Activated CD4-positive, alpha-beta memory T cell treated with anti-CD3 and anti-CD28 coated beads, Interleukin-2, amount 10 ng/mL, durations not matched to agents 7 days and 5 days (primary cell): ENCODE measurements around the gene NDUFA7. TPM values are rescaled to one million over a fixed set of nuclear protein-coding genes. Genes with fewer than 3 reads are reported as not detected.

Experiments used
- CTCF ChIA-PET: fragments of 350-600 bp; sonication (Branson Sonifier 250); formaldehyde crosslinking; loops from one replicate; lab custom pipeline; 2021; ENCODE audit warnings: antibody characterized with exemption, inconsistent platforms; lab: Charles Lee
- POLR2A ChIA-PET: fragments of 350-600 bp; sonication (Branson Sonifier 250); formaldehyde crosslinking; loops from one replicate; lab custom pipeline; 2021; ENCODE audit warnings: antibody characterized with exemption; lab: Charles Lee
- DNase-seq: peaks from one replicate; pipeline ENCODE4 v3.0.0-alpha.2; 2020
- H3K27ac Mint-ChIP-seq: one replicate; pipeline ENCODE4 v1.8.0; 2021; ENCODE audit warnings: mild to moderate bottlenecking, mixed read lengths
- H3K27me3 Mint-ChIP-seq: one replicate; pipeline ENCODE4 v1.8.0; 2021; ENCODE audit warnings: mixed read lengths
- H3K36me3 Mint-ChIP-seq: one replicate; pipeline ENCODE4 v1.8.0; 2021; ENCODE audit warnings: low read depth, mixed read lengths
- H3K4me1 Mint-ChIP-seq: one replicate; pipeline ENCODE4 v1.8.0; 2021; ENCODE audit warnings: mixed read lengths
- H3K4me3 Mint-ChIP-seq: one replicate; pipeline ENCODE4 v1.8.0; 2021; ENCODE audit warnings: mild to moderate bottlenecking, mixed read lengths
- H3K9me3 Mint-ChIP-seq: one replicate; pipeline ENCODE4 v1.8.0; 2021; ENCODE audit warnings: mixed read lengths
- total RNA-seq, 2 experiments: library from RNA; stranded (reverse); gene quantifications; one replicate each; pipeline ENCODE4 v1.2.3, GENCODE V29; 2021

The NDUFA7 gene
- total RNA-seq = 10 to 100 TPM; 67.1 to 67.3 TPM

- Mint-ChIP-seq H3K4me3 (peak within 1 kb of the TSS; percentile 92), H3K27ac (peak within 1 kb of the TSS; percentile 96), H3K36me3 (peaks cover 28% of the 10 kb centered on the region), H3K27me3 (no peaks in the 10 kb centered on the region), H3K4me1 (peaks cover 38% of the 10 kb centered on the region), H3K9me3 (no peaks in the 10 kb centered on the region)
- ChIA-PET POLR2A (interaction anchor here (0.5 to 5.5 kb wide), 23 partner anchors 8 to 369 kb away, joined by 3 to 51 read pairs (median 4); partner anchors contain the start of genes CD320, HNRNPM, KANK3 and RAB11B), CTCF (interaction anchor here (0.6 to 2.1 kb wide), 6 partner anchors 13 to 753 kb away, joined by 3 to 6 read pairs (median 3); partner anchors contain the start of gene MARCHF2)
- DNase-seq = peak; percentile 98
These were observed at the start of gene NDUFA7, which contains the start of gene RPS28 for GRCh38 chr19:8321067-8321985. NDUFA7 (minus strand) TSS chr19:8321375; CDS start chr19:8321358, 17 bp downstream. RPS28 (plus strand) TSS chr19:8321496; CDS start chr19:8321531, 35 bp downstream.

GRCh38 chr19:8370176-8371010 is 49.2 kb upstream of the NDUFA7 start:
- CTCF ChIA-PET = interaction anchor here (0.6 to 1.2 kb wide), 2 partner anchors 16 to 17 kb away, joined by 3 to 4 read pairs; no protein-coding TSS in a partner anchor
- DNase-seq = no peak
- Mint-ChIP-seq H3K27ac (no peak overlapping the region), H3K9me3 (no peaks in the 10 kb centered on the region), H3K27me3 (peaks cover 23% of the 10 kb centered on the region), H3K36me3 (no peaks in the 10 kb centered on the region), H3K4me1 (no peaks in the 10 kb centered on the region), H3K4me3 (no peak overlapping the region)
- POLR2A ChIA-PET = interaction anchor here (0.6 kb wide), 1 partner anchor 59 kb away, joined by 3 read pairs; no protein-coding TSS in a partner anchor

GRCh38 chr19:8367327-8368001 is 46.3 kb upstream of the NDUFA7 start:
- ChIA-PET CTCF (interaction anchor here (0.9 kb wide), 1 partner anchor 13 kb away, joined by 3 read pairs; no protein-coding TSS in a partner anchor), POLR2A (no interaction called here)
- DNase-seq = no peak
- Mint-ChIP-seq H3K36me3 (no peaks in the 10 kb centered on the region), H3K27ac (no peak overlapping the region), H3K4me1 (peaks cover 10% of the 10 kb centered on the region), H3K4me3 (no peak overlapping the region), H3K27me3 (peaks cover 39% of the 10 kb centered on the region), H3K9me3 (no peaks in the 10 kb centered on the region)

- Mint-ChIP-seq H3K9me3 (no peaks in the 10 kb centered on the region), H3K27ac (no peak overlapping the region), H3K36me3 (no peaks in the 10 kb centered on the region), H3K4me1 (peaks cover 14% of the 10 kb centered on the region), H3K4me3 (no peak overlapping the region), H3K27me3 (peaks cover 43% of the 10 kb centered on the region)
- no peak for DNase-seq
- CTCF ChIA-PET = interaction anchor here (0.7 kb wide), 1 partner anchor 12 kb away, joined by 3 read pairs; no protein-coding TSS in a partner anchor
- POLR2A ChIA-PET = no interaction called here
These were observed 45.8 kb upstream of the NDUFA7 start for GRCh38 chr19:8366961-8367326.

- no peaks in the 10 kb centered on the region for H3K36me3 Mint-ChIP-seq
- H3K4me3 Mint-ChIP-seq = no peak overlapping the region
- H3K27ac Mint-ChIP-seq = no peak overlapping the region
- ChIA-PET CTCF (interaction anchor here (0.7 kb wide), 1 partner anchor 11 kb away, joined by 3 read pairs; no protein-coding TSS in a partner anchor), POLR2A (no interaction called here)
- H3K27me3 Mint-ChIP-seq = peaks cover 46% of the 10 kb centered on the region
- DNase-seq = no peak
- peaks cover 16% of the 10 kb centered on the region for H3K4me1 Mint-ChIP-seq
- no peaks in the 10 kb centered on the region for H3K9me3 Mint-ChIP-seq
These were observed 45.0 kb upstream of the NDUFA7 start for GRCh38 chr19:8366121-8366581.

GRCh38 chr19:8363803-8364771 is 42.9 kb upstream of the NDUFA7 start, which contains the start of gene ANGPTL4:
ANGPTL4 (plus strand) TSS chr19:8364155; CDS start chr19:8364322, 167 bp downstream.
- ChIA-PET CTCF (interaction anchor here (0.6 to 2.2 kb wide), 3 partner anchors 11 to 538 kb away, joined by 3 to 17 read pairs (median 3); no protein-coding TSS in a partner anchor), POLR2A (interaction anchor here (0.8 to 1.7 kb wide), 4 partner anchors 9 to 214 kb away, joined by 3 to 5 read pairs (median 3); no protein-coding TSS in a partner anchor)
- peaks cover 46% of the 10 kb centered on the region for H3K27me3 Mint-ChIP-seq
- H3K36me3 Mint-ChIP-seq = no peaks in the 10 kb centered on the region
- H3K4me1 Mint-ChIP-seq = peaks cover 16% of the 10 kb centered on the region
- H3K4me3 Mint-ChIP-seq = peak within 1 kb of the TSS; percentile 82
- peak within 1 kb of the TSS; percentile 56 for H3K27ac Mint-ChIP-seq
- DNase-seq = peak; percentile 64
- no peaks in the 10 kb centered on the region for H3K9me3 Mint-ChIP-seq

GRCh38 chr19:8361921-8362793 is 41.0 kb upstream of the NDUFA7 start:
- DNase-seq = no peak
- Mint-ChIP-seq H3K27ac (no peak overlapping the region), H3K9me3 (no peaks in the 10 kb centered on the region), H3K4me1 (peaks cover 16% of the 10 kb centered on the region), H3K4me3 (peak overlapping the region; percentile 6), H3K27me3 (peaks cover 39% of the 10 kb centered on the region), H3K36me3 (no peaks in the 10 kb centered on the region)
- ChIA-PET CTCF (interaction anchor here (2.2 kb wide), 1 partner anchor 9 kb away, joined by 17 read pairs; no protein-coding TSS in a partner anchor), POLR2A (interaction anchor here (1.0 kb wide), 1 partner anchor 27 kb away, joined by 3 read pairs; no protein-coding TSS in a partner anchor)

GRCh38 chr19:8360196-8360595 is 39.0 kb upstream of the NDUFA7 start:
- CTCF ChIA-PET = no interaction called here
- Mint-ChIP-seq H3K27ac (no peak overlapping the region), H3K9me3 (no peaks in the 10 kb centered on the region), H3K4me1 (peaks cover 24% of the 10 kb centered on the region), H3K27me3 (peaks cover 22% of the 10 kb centered on the region), H3K36me3 (no peaks in the 10 kb centered on the region), H3K4me3 (no peak overlapping the region)
- POLR2A ChIA-PET = no interaction called here
- no peak for DNase-seq

GRCh38 chr19:8358948-8359347 is 37.8 kb upstream of the NDUFA7 start:
- Mint-ChIP-seq H3K4me1 (peaks cover 21% of the 10 kb centered on the region), H3K27me3 (peaks cover 17% of the 10 kb centered on the region), H3K9me3 (no peaks in the 10 kb centered on the region), H3K27ac (no peak overlapping the region), H3K4me3 (no peak overlapping the region), H3K36me3 (no peaks in the 10 kb centered on the region)
- ChIA-PET CTCF (no interaction called here), POLR2A (interaction anchor here (1.2 kb wide), 1 partner anchor 149 kb away, joined by 3 read pairs; no protein-coding TSS in a partner anchor)
- DNase-seq = no peak

- no peaks in the 10 kb centered on the region for H3K36me3 Mint-ChIP-seq
- H3K4me1 Mint-ChIP-seq = peaks cover 17% of the 10 kb centered on the region
- H3K9me3 Mint-ChIP-seq = no peaks in the 10 kb centered on the region
- CTCF ChIA-PET = interaction anchor here (0.7 kb wide), 1 partner anchor 33 kb away, joined by 3 read pairs; the partner anchor contains the start of gene RAB11B
- DNase-seq = no peak
- no peak overlapping the region for H3K4me3 Mint-ChIP-seq
- POLR2A ChIA-PET = no interaction called here
- peaks cover 9% of the 10 kb centered on the region for H3K27me3 Mint-ChIP-seq
- no peak overlapping the region for H3K27ac Mint-ChIP-seq
These were observed 35.9 kb upstream of the NDUFA7 start for GRCh38 chr19:8357007-8357521.
